SK-N-SH treated with all-trans-retinoic acid at 6 μM for 48 hours (cell line): ENCODE data around the gene TNPO2.

Source experiments
- ATAC-seq: fragments of 200-7000 bp; cut with Tn5 transposase; 3 replicates; pipeline ENCODE4 v1.9.1; 2020; ENCODE audit warnings: mild to moderate bottlenecking, moderate library complexity
- BACH2 ChIP-seq: fragments of 250-450 bp; sonication (Bioruptor Pico); IDR thresholded peaks from 2 replicates; pipeline ENCODE4 v1.9.0; 2021; ENCODE audit warnings: mild to moderate bottlenecking, borderline replicate concordance
- CREB5 ChIP-seq: fragments of 250-450 bp; sonication (Bioruptor Pico); IDR thresholded peaks from 2 replicates; pipeline ENCODE4 v1.5.1; 2020; ENCODE audit warnings: low read depth, mild to moderate bottlenecking, moderate library complexity
- CSDC2 ChIP-seq: fragments of 250-450 bp; sonication (Bioruptor Pico); IDR thresholded peaks from 2 replicates; pipeline ENCODE4 v1.5.0; 2020; ENCODE audit warnings: mild to moderate bottlenecking, moderate library complexity
- CSRNP3 ChIP-seq: fragments of 250-450 bp; sonication (Bioruptor Pico); IDR thresholded peaks from 2 replicates; pipeline ENCODE4 v1.5.1; 2021; ENCODE audit warnings: mild to moderate bottlenecking, moderate library complexity
- ESRRG ChIP-seq: fragments of 250-450 bp; sonication (Bioruptor Pico); IDR thresholded peaks from 2 replicates; pipeline ENCODE4 v1.6.1; 2021; ENCODE audit warnings: mild to moderate bottlenecking
- GLIS3 ChIP-seq: fragments of 250-450 bp; sonication (Bioruptor Pico); IDR thresholded peaks from 2 replicates; pipeline ENCODE4 v1.5.0; 2020; ENCODE audit warnings: mild to moderate bottlenecking, moderate library complexity
- ISL1 ChIP-seq: fragments of 250-450 bp; sonication (Bioruptor Pico); IDR thresholded peaks from 2 replicates; pipeline ENCODE4 v2.1.2; 2022; ENCODE audit warnings: mild to moderate bottlenecking, moderate library complexity
- OSR1 ChIP-seq: fragments of 250-450 bp; sonication (Bioruptor Pico); IDR thresholded peaks from 2 replicates; pipeline ENCODE4 v1.8.0; 2022; ENCODE audit warnings: moderate library complexity, mild to moderate bottlenecking, inconsistent platforms
- POU6F1 ChIP-seq: fragments of 250-450 bp; sonication (Bioruptor Pico); IDR thresholded peaks from 2 replicates; pipeline ENCODE4 v1.8.0; 2021; ENCODE audit warnings: low read depth, mild to moderate bottlenecking, moderate library complexity, borderline replicate concordance
- PPARA ChIP-seq: fragments of 250-450 bp; sonication (Bioruptor Pico); IDR thresholded peaks from 2 replicates; pipeline ENCODE4 v1.5.0; 2020; ENCODE audit warnings: mild to moderate bottlenecking, borderline replicate concordance
- RARB ChIP-seq: fragments of 250-450 bp; sonication (Bioruptor Pico); IDR thresholded peaks from 2 replicates; pipeline ENCODE4 v1.8.0; 2021; ENCODE audit warnings: mild to moderate bottlenecking, moderate library complexity
- SNAI2 ChIP-seq: fragments of 250-450 bp; sonication (Bioruptor Pico); IDR thresholded peaks from 2 replicates; pipeline ENCODE4 v1.5.0; 2020; ENCODE audit warnings: mild to moderate bottlenecking, moderate library complexity
- TCF4 ChIP-seq: fragments of 250-450 bp; sonication (Bioruptor Pico); IDR thresholded peaks from 2 replicates; pipeline ENCODE4 v1.8.0; 2021; ENCODE audit warnings: mild to moderate bottlenecking, moderate library complexity, borderline replicate concordance
- TOX ChIP-seq: fragments of 250-450 bp; sonication (Bioruptor Pico); IDR thresholded peaks from 2 replicates; pipeline ENCODE4 v1.8.0; 2021; ENCODE audit warnings: mild to moderate bottlenecking, moderate library complexity, borderline replicate concordance
- TSHZ2 ChIP-seq: fragments of 250-450 bp; sonication (Bioruptor Pico); IDR thresholded peaks from 2 replicates; pipeline ENCODE4 v1.5.0; 2020; ENCODE audit warnings: mild to moderate bottlenecking, moderate library complexity
- ZC3H10 ChIP-seq: fragments of 250-450 bp; sonication (Bioruptor Pico); IDR thresholded peaks from 2 replicates; pipeline ENCODE4 v1.5.1; 2021; ENCODE audit warnings: mild to moderate bottlenecking, moderate library complexity
- ZFP3 ChIP-seq: fragments of 250-450 bp; sonication (Bioruptor Pico); IDR thresholded peaks from 2 replicates; pipeline ENCODE4 v1.5.0; 2020; ENCODE audit warnings: mild to moderate bottlenecking, moderate library complexity
- ZFP30 ChIP-seq: fragments of 450-650 bp; formaldehyde crosslinking; IDR thresholded peaks from 2 replicates; pipeline ENCODE4 v1.5.0; 2022; ENCODE audit warnings: mild to moderate bottlenecking, moderate library complexity
- ZNF565 ChIP-seq: fragments of 450-650 bp; formaldehyde crosslinking; conservative IDR thresholded peaks from 2 replicates; pipeline ENCODE4 v1.5.0; 2020; ENCODE audit warnings: low read depth, mild to moderate bottlenecking, moderate library complexity
- ZNF70 ChIP-seq: fragments of 450-650 bp; formaldehyde crosslinking; IDR thresholded peaks from 2 replicates; pipeline ENCODE4 v1.5.0; 2020; ENCODE audit warnings: mild to moderate bottlenecking, moderate library complexity
- ZNF8 ChIP-seq: fragments of 450-650 bp; formaldehyde crosslinking; IDR thresholded peaks from 2 replicates; pipeline ENCODE4 v1.5.0; 2020; ENCODE audit warnings: mild to moderate bottlenecking, moderate library complexity

The TNPO2 gene

GRCh38 chr19:12748489-12748888, 24.8 kb upstream of the TNPO2 start:
- ATAC-seq: no peak
- TF ChIP-seq CSDC2 (no peak), RARB (no peak), TCF4 (CRISPR knock-in tag) (no peak), CSRNP3 (CRISPR knock-in tag) (no peak), ZNF8 (no peak), TSHZ2 (no peak), ZNF70 (CRISPR knock-in tag) (no peak), ISL1 (no peak), BACH2 (CRISPR knock-in tag) (no peak), POU6F1 (CRISPR knock-in tag) (no peak), CREB5 (no peak), ZFP3 (no peak), GLIS3 (no peak), ZNF565 (no peak), ESRRG (CRISPR knock-in tag) (no peak), SNAI2 (CRISPR knock-in tag) (no peak), TOX (CRISPR knock-in tag) (no peak)

- no peak for TF ChIP-seq ESRRG (CRISPR knock-in tag)
- no peak for TF ChIP-seq GLIS3
- TF ChIP-seq TOX (CRISPR knock-in tag): no peak
- no peak for TF ChIP-seq CSRNP3 (CRISPR knock-in tag)
- TF ChIP-seq SNAI2 (CRISPR knock-in tag): no peak
- no peak for TF ChIP-seq ZC3H10 (CRISPR knock-in tag)
- TF ChIP-seq CSDC2: no peak
- TF ChIP-seq RARB: no peak
- TF ChIP-seq PPARA (CRISPR knock-in tag): no peak
- no peak for TF ChIP-seq CREB5
- TF ChIP-seq ZNF565: no peak
- no peak for TF ChIP-seq ZNF8
- no peak for TF ChIP-seq OSR1 (CRISPR knock-in tag)
- no peak for TF ChIP-seq ISL1
- TF ChIP-seq TCF4 (CRISPR knock-in tag): no peak
- no peak for TF ChIP-seq ZFP30
- TF ChIP-seq BACH2 (CRISPR knock-in tag): no peak
- no peak for TF ChIP-seq POU6F1 (CRISPR knock-in tag)
- TF ChIP-seq TSHZ2: no peak
- no peak for TF ChIP-seq ZNF70 (CRISPR knock-in tag)
- no peak for ATAC-seq
These were observed 21.6 kb upstream of the TNPO2 start for GRCh38 chr19:12745166-12745897.
